Natural killer cell (primary cell): ENCODE results near the gene KIF5B. TPM values are rescaled to one million over a fixed set of nuclear protein-coding genes. Genes with fewer than 3 reads are reported as not detected.
"Not testable (repeated sequence)": the region's sequence is repeated elsewhere in the genome, so short reads cannot be mapped to it uniquely, and the experiment has no call there.

Experiments used
- ATAC-seq, 3 donors: fragments of 150-1000 bp in 2 of 3; fragments of 200-7000 bp in 1 of 3; cut with Tn5 transposase; 1 replicate in 1 of 3; 2 replicates in 2 of 3; pipeline ENCODE4 v1.10.0; 2021; ENCODE audit warnings: mild to moderate bottlenecking in 2 of 3, moderate library complexity in 2 of 3
- DNase-seq, 2 donors: peaks; one replicate each; pipeline versions ENCODE4 v3.0.0 to v3.0.0-alpha.2; 2013 to 2021; ENCODE audit warnings: mixed read lengths in 1 of 2
- H3K27ac ChIP-seq: one replicate; pipeline ENCODE4 v1.5.1; 2013; ENCODE audit warnings: mild to moderate bottlenecking, low read length
- H3K27me3 ChIP-seq: one replicate; pipeline ENCODE4 v1.6.1; 2013; ENCODE audit warnings: low read length; ENCODE audit not compliant: control insufficient read depth, insufficient read depth
- H3K36me3 ChIP-seq: one replicate; pipeline ENCODE4 v1.6.1; 2013; ENCODE audit warnings: low read length; ENCODE audit not compliant: control insufficient read depth, insufficient read depth
- H3K4me1 ChIP-seq: one replicate; pipeline ENCODE4 v1.6.1; 2013; ENCODE audit warnings: low read length; ENCODE audit not compliant: control insufficient read depth, insufficient read depth
- H3K4me3 ChIP-seq: one replicate; pipeline ENCODE4 v1.5.1; 2013; ENCODE audit warnings: low read length
- H3K9me3 ChIP-seq: one replicate; pipeline ENCODE4 v1.6.1; 2013; ENCODE audit warnings: low read length; ENCODE audit not compliant: control insufficient read depth, insufficient read depth
- H3K27ac Mint-ChIP-seq, 2 donors: one replicate each; pipeline ENCODE4 v1.8.0; 2022; ENCODE audit warnings: mild to moderate bottlenecking in 2 of 2, mixed read lengths in 2 of 2, moderate library complexity in 1 of 2
- H3K27me3 Mint-ChIP-seq, 2 donors: one replicate each; pipeline ENCODE4 v1.8.0; 2022; ENCODE audit warnings: low read depth in 2 of 2, mixed read lengths in 2 of 2
- H3K36me3 Mint-ChIP-seq: one replicate; pipeline ENCODE4 v1.8.0; 2022; ENCODE audit warnings: mixed read lengths
- H3K4me1 Mint-ChIP-seq, 2 donors: one replicate each; pipeline ENCODE4 v1.8.0; 2022; ENCODE audit warnings: mixed read lengths in 2 of 2
- H3K4me3 Mint-ChIP-seq: one replicate; pipeline ENCODE4 v1.8.0; 2022; ENCODE audit warnings: mild to moderate bottlenecking, moderate library complexity, mixed read lengths
- H3K9me3 Mint-ChIP-seq, 2 donors: one replicate each; pipeline ENCODE4 v1.8.0; 2022; ENCODE audit warnings: mixed read lengths in 2 of 2
- CTCF ChIP-seq: fragments of 200-600 bp; IDR thresholded peaks from one replicate; pipeline ENCODE4 v1.8.0; 2022; ENCODE audit warnings: antibody characterized with exemption
- WGBS: methylation state at CpG from one replicate; pipeline ENCODE4 v1.1.7; 2013; ENCODE audit warnings: missing lambda C conversion rate; ENCODE audit not compliant: insufficient coverage; 5-methylcytosine and 5-hydroxymethylcytosine counted together
- intact Hi-C: fragments of 100-400 bp; cut with micrococcal nuclease; formaldehyde crosslinking; loops from one replicate; pipeline ENCODE4 v1.14.2; 2022
- total RNA-seq, 4 donors: library from RNA; stranded (reverse); fragments of 120-200 nt in 1 of 4; gene quantifications; one replicate each; pipeline versions ENCODE4 v1.2.3 to v1.2.4, GENCODE V29; 2013 to 2022

The KIF5B gene
- total RNA-seq, 3 donors from 2014 or later (not counting 1 experiment from before 2014, with no cell fraction given): 51.0 to 64.2 (median 61.1) TPM

GRCh38 chr10:32049113-32049512, 7.1 kb downstream of the KIF5B start:
- peaks cover 86 to 90% of the 10 kb centered on the region in 2 donors for H3K4me1 Mint-ChIP-seq
- WGBS: 91% methylated on average over 1 of the region's 4 CpGs
- peak overlapping the region in 1 of 2 donors; percentile 72 for H3K27ac Mint-ChIP-seq
- Histone ChIP-seq H3K9me3 (no peaks in the 10 kb centered on the region), H3K27me3 (no peaks in the 10 kb centered on the region), H3K4me1 (peaks cover 18% of the 10 kb centered on the region), H3K4me3 (no peak overlapping the region), H3K36me3 (peaks cover 37% of the 10 kb centered on the region), H3K27ac (no peak overlapping the region)
- no peaks in the 10 kb centered on the region for H3K9me3 Mint-ChIP-seq
- H3K4me3 Mint-ChIP-seq: peak overlapping the region; percentile 4
- H3K27me3 Mint-ChIP-seq: no peaks in the 10 kb centered on the region
- DNase-seq (no peak), ATAC-seq (no peak)
- peaks cover 7% of the 10 kb centered on the region for H3K36me3 Mint-ChIP-seq
- intact Hi-C loops: no loop called here
- TF ChIP-seq CTCF: no peak

- H3K4me1 ChIP-seq: peaks cover 18% of the 10 kb centered on the region
- Mint-ChIP-seq H3K4me3 (no peak overlapping the region), H3K4me1 (peaks cover 87 to 90% of the 10 kb centered on the region in 2 donors), H3K9me3 (no peaks in the 10 kb centered on the region), H3K27me3 (no peaks in the 10 kb centered on the region), H3K36me3 (peaks cover 7% of the 10 kb centered on the region), H3K27ac (no peak overlapping the region)
- no peak overlapping the region for H3K4me3 ChIP-seq
- peaks cover 40% of the 10 kb centered on the region for H3K36me3 ChIP-seq
- H3K9me3 ChIP-seq: no peaks in the 10 kb centered on the region
- TF ChIP-seq CTCF: no peak
- H3K27ac ChIP-seq: no peak overlapping the region
- no peak for ATAC-seq
- intact Hi-C loops: no loop called here
- no peaks in the 10 kb centered on the region for H3K27me3 ChIP-seq
- no peak for DNase-seq
- 100% methylated on average over 1 of the region's 1 CpG for WGBS
Measured at GRCh38 chr10:32048282-32048681, 7.9 kb downstream of the KIF5B start.

GRCh38 chr10:32047881-32048280, 8.3 kb downstream of the KIF5B start:
- Mint-ChIP-seq H3K9me3 (no peaks in the 10 kb centered on the region), H3K36me3 (peaks cover 7% of the 10 kb centered on the region), H3K4me1 (peaks cover 87 to 89% of the 10 kb centered on the region in 2 donors), H3K27ac (peak overlapping the region; percentile 4 to 17), H3K27me3 (no peaks in the 10 kb centered on the region), H3K4me3 (no peak overlapping the region)
- Histone ChIP-seq H3K4me1 (peaks cover 17% of the 10 kb centered on the region), H3K9me3 (no peaks in the 10 kb centered on the region), H3K27me3 (no peaks in the 10 kb centered on the region), H3K36me3 (peaks cover 40% of the 10 kb centered on the region), H3K4me3 (no peak overlapping the region), H3K27ac (no peak overlapping the region)
- DNase-seq: no peak
- no peak for TF ChIP-seq CTCF
- ATAC-seq: no peak
- intact Hi-C loops: no loop called here

- H3K4me1 ChIP-seq: peaks cover 16% of the 10 kb centered on the region
- no peak for ATAC-seq
- no peaks in the 10 kb centered on the region for H3K27me3 Mint-ChIP-seq
- peaks cover 85 to 86% of the 10 kb centered on the region in 2 donors for H3K4me1 Mint-ChIP-seq
- no peaks in the 10 kb centered on the region for H3K9me3 ChIP-seq
- peaks cover 37% of the 10 kb centered on the region for H3K36me3 ChIP-seq
- H3K27me3 ChIP-seq: no peaks in the 10 kb centered on the region
- no peak for DNase-seq
- 97% methylated on average over 3 of the region's 3 CpGs for WGBS
- intact Hi-C loops: no loop called here
- no peak for TF ChIP-seq CTCF
- H3K27ac ChIP-seq: no peak overlapping the region
- no peak overlapping the region for H3K4me3 ChIP-seq
- H3K9me3 Mint-ChIP-seq: no peaks in the 10 kb centered on the region
- no peak overlapping the region for H3K4me3 Mint-ChIP-seq
- peak overlapping the region; percentile 4 to 17 for H3K27ac Mint-ChIP-seq
- peaks cover 7% of the 10 kb centered on the region for H3K36me3 Mint-ChIP-seq
Measured at GRCh38 chr10:32046151-32046550, 10.1 kb downstream of the KIF5B start.

- H3K36me3 ChIP-seq: peaks cover 52% of the 10 kb centered on the region
- Mint-ChIP-seq H3K4me1 (peaks cover 70 to 73% of the 10 kb centered on the region in 2 donors), H3K27ac (peak overlapping the region; percentile 70 to 77)
- H3K4me1 ChIP-seq: peaks cover 12% of the 10 kb centered on the region
- intact Hi-C loops, H3K4me3 Mint-ChIP-seq, H3K27me3 Mint-ChIP-seq, ATAC-seq, DNase-seq, H3K9me3 ChIP-seq, H3K27me3 ChIP-seq, H3K4me3 ChIP-seq, H3K9me3 Mint-ChIP-seq, H3K27ac ChIP-seq, H3K36me3 Mint-ChIP-seq: not testable (repeated sequence)
- WGBS: 89% methylated on average over 7 of the region's 8 CpGs
Measured at GRCh38 chr10:32042730-32043129, 13.5 kb downstream of the KIF5B start.
